ENCODE measurements around the gene CBFA2T2. TPM values are rescaled to one million over a fixed set of nuclear protein-coding genes. Genes with fewer than 3 reads are reported as not detected.

CBFA2T2 gene
- total RNA-seq, 1 donor: 11.2 TPM

GRCh38 chr20:33655164-33655563 is 165.3 kb downstream of the CBFA2T2 start:
- H3K4me1 ChIP-seq (ENCODE audit: insufficient read depth, low read length): peaks cover 5% of the 10 kb centered on the region
- H3K36me3 ChIP-seq (ENCODE audit: insufficient read depth, low read length): peaks cover 5% of the 10 kb centered on the region
- no peak overlapping the region for H3K4me2 ChIP-seq (ENCODE audit: insufficient read depth, low read length)
- no peaks in the 10 kb centered on the region for H3K9me3 ChIP-seq (ENCODE audit: low read depth, low read length)
- H2AFZ ChIP-seq (ENCODE audit: low read length): no peak overlapping the region
- peaks cover 3% of the 10 kb centered on the region for H4K20me1 ChIP-seq (ENCODE audit: insufficient read depth, low read length)
- H3K27ac ChIP-seq (ENCODE audit: low read depth, low read length): no peak overlapping the region
- TF ChIP-seq CTCF (IDR thresholded peaks at IDR 0.05; ENCODE audit: extremely low read depth, low read depth, low read length): no peak
- no peaks in the 10 kb centered on the region for H3K79me2 ChIP-seq (ENCODE audit: insufficient read depth, low read length)
- no peak overlapping the region for H3K4me3 ChIP-seq (ENCODE audit: insufficient read depth, low read length)
- peak; percentile 64 for DNase-seq (ENCODE audit: insufficient read length, low spot score, missing footprints)
- peaks cover 6% of the 10 kb centered on the region for H3K27me3 ChIP-seq (ENCODE audit: insufficient read depth, low read length)

- no peaks in the 10 kb centered on the region for H3K79me2 ChIP-seq (ENCODE audit: insufficient read depth, low read length)
- DNase-seq (ENCODE audit: insufficient read length, low spot score, missing footprints): peak; percentile 58
- H3K27me3 ChIP-seq (ENCODE audit: insufficient read depth, low read length): peaks cover 2% of the 10 kb centered on the region
- no peak overlapping the region for H2AFZ ChIP-seq (ENCODE audit: low read length)
- no peaks in the 10 kb centered on the region for H3K9me3 ChIP-seq (ENCODE audit: low read depth, low read length)
- no peak for TF ChIP-seq CTCF (IDR thresholded peaks at IDR 0.05; ENCODE audit: extremely low read depth, low read depth, low read length)
- peaks cover 5% of the 10 kb centered on the region for H3K36me3 ChIP-seq (ENCODE audit: insufficient read depth, low read length)
- H4K20me1 ChIP-seq (ENCODE audit: insufficient read depth, low read length): peaks cover 3% of the 10 kb centered on the region
- no peak overlapping the region for H3K4me3 ChIP-seq (ENCODE audit: insufficient read depth, low read length)
- peaks cover 5% of the 10 kb centered on the region for H3K4me1 ChIP-seq (ENCODE audit: insufficient read depth, low read length)
- no peak overlapping the region for H3K27ac ChIP-seq (ENCODE audit: low read depth, low read length)
- H3K4me2 ChIP-seq (ENCODE audit: insufficient read depth, low read length): no peak overlapping the region
These were observed 166.3 kb downstream of the CBFA2T2 start for GRCh38 chr20:33656010-33656782.

- peaks cover 5% of the 10 kb centered on the region for H3K36me3 ChIP-seq (ENCODE audit: insufficient read depth, low read length)
- H4K20me1 ChIP-seq (ENCODE audit: insufficient read depth, low read length): peaks cover 3% of the 10 kb centered on the region
- H3K4me2 ChIP-seq (ENCODE audit: insufficient read depth, low read length): no peak overlapping the region
- no peak overlapping the region for H3K27ac ChIP-seq (ENCODE audit: low read depth, low read length)
- no peak overlapping the region for H3K4me3 ChIP-seq (ENCODE audit: insufficient read depth, low read length)
- no peak overlapping the region for H2AFZ ChIP-seq (ENCODE audit: low read length)
- no peak for TF ChIP-seq CTCF (IDR thresholded peaks at IDR 0.05; ENCODE audit: extremely low read depth, low read depth, low read length)
- H3K9me3 ChIP-seq (ENCODE audit: low read depth, low read length): no peaks in the 10 kb centered on the region
- no peaks in the 10 kb centered on the region for H3K79me2 ChIP-seq (ENCODE audit: insufficient read depth, low read length)
- DNase-seq (ENCODE audit: insufficient read length, low spot score, missing footprints): peak; percentile 75
- no peaks in the 10 kb centered on the region for H3K27me3 ChIP-seq (ENCODE audit: insufficient read depth, low read length)
- peaks cover 5% of the 10 kb centered on the region for H3K4me1 ChIP-seq (ENCODE audit: insufficient read depth, low read length)
These were observed 167.1 kb downstream of the CBFA2T2 start for GRCh38 chr20:33656783-33657703.

- Histone ChIP-seq H3K9me3 (ENCODE audit: low read depth, low read length) (no peaks in the 10 kb centered on the region), H4K20me1 (ENCODE audit: insufficient read depth, low read length) (peaks cover 3% of the 10 kb centered on the region), H3K79me2 (ENCODE audit: insufficient read depth, low read length) (no peaks in the 10 kb centered on the region), H3K27ac (ENCODE audit: low read depth, low read length) (no peak overlapping the region), H3K4me1 (ENCODE audit: insufficient read depth, low read length) (peaks cover 5% of the 10 kb centered on the region), H2AFZ (ENCODE audit: low read length) (no peak overlapping the region), H3K36me3 (ENCODE audit: insufficient read depth, low read length) (peaks cover 5% of the 10 kb centered on the region), H3K27me3 (ENCODE audit: insufficient read depth, low read length) (no peaks in the 10 kb centered on the region), H3K4me2 (ENCODE audit: insufficient read depth, low read length) (no peak overlapping the region), H3K4me3 (ENCODE audit: insufficient read depth, low read length) (no peak overlapping the region)
- TF ChIP-seq CTCF (IDR thresholded peaks at IDR 0.05; ENCODE audit: extremely low read depth, low read depth, low read length): no peak
- DNase-seq (ENCODE audit: insufficient read length, low spot score, missing footprints): peak; percentile 82
These were observed 167.8 kb downstream of the CBFA2T2 start for GRCh38 chr20:33657704-33658095.
